CD4-positive, alpha-beta T cell treated with Interleukin-6 at 100 ng/mL for 8 hours (primary cell): Measurements from ENCODE around the gene GLE1.

Experiments
- DNase-seq: peaks from one replicate; pipeline ENCODE4 v3.0.0-alpha.2; 2020; ENCODE audit warnings: mixed read lengths, low spot score

Gene GLE1, protein sequence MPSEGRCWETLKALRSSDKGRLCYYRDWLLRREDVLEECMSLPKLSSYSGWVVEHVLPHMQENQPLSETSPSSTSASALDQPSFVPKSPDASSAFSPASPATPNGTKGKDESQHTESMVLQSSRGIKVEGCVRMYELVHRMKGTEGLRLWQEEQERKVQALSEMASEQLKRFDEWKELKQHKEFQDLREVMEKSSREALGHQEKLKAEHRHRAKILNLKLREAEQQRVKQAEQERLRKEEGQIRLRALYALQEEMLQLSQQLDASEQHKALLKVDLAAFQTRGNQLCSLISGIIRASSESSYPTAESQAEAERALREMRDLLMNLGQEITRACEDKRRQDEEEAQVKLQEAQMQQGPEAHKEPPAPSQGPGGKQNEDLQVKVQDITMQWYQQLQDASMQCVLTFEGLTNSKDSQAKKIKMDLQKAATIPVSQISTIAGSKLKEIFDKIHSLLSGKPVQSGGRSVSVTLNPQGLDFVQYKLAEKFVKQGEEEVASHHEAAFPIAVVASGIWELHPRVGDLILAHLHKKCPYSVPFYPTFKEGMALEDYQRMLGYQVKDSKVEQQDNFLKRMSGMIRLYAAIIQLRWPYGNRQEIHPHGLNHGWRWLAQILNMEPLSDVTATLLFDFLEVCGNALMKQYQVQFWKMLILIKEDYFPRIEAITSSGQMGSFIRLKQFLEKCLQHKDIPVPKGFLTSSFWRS

DNA sequence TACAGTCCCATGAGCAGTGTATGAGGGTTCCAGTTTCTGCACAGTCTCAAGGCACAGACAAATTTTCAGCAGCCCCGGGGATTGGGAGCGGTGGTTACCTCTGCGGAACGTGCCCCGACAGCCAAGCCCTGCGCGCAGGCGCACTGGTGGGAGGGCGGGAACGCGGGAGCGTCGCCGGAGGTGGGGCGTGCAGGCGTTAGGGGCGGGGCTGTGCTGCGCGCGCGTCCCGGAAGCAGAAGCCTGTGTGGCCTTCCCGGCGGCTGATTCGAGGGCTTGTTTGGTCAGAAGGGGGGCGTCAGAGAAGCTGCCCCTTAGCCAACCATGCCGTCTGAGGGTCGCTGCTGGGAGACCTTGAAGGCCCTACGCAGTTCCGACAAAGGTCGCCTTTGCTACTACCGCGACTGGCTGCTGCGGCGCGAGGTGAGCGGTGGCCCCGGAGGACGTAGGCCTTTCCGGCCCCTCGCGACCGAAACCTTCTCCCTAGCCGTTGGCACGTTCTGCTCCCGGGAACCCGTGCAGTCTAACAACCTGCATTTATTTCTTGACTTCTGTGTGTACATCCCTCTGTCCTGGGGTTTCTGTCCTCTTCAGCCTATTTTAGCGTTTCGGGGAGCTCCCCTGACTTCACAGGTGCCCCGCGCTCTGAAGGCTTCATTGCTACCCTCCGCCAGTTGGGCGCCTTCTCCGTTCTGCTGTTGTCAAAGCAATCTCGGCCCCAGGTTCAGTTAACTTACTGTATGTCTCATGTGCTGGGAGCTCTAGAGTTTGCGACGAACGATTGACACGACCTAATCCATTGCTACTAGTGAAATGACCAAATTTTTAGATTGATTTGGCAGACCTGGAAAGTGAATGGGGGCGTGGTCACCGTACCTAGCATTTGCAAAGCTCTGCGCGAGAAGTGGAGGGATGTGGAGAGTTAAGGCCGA lies at the start of gene GLE1:
Gene GLE1, plus strand, starts transcription at position 235 of the 929 bp plus-strand sequence. Its CDS starts 87 bp downstream, at position 322.
- peak; percentile 95 for DNase-seq

DNA sequence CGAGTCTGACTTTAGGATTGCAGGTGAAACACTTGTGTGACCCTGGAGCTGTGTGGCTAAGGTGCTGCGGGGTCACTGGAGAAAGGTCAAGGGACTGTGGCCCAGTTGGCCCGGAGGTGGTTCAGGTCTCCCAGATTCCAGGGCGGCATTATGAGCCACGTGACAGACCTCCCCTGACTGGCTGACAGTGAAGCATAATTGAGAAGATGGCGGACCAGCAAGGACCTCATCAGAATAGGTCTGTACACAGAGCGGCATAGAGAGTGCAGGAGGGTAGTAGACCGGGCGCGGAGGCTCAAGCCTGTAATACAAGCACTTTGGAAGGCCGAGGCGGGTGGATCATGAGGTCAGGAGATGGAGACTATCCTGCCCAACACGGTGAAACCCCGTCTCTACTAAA lies 49.5 kb upstream of the GLE1 start:
- no peak for DNase-seq

DNA sequence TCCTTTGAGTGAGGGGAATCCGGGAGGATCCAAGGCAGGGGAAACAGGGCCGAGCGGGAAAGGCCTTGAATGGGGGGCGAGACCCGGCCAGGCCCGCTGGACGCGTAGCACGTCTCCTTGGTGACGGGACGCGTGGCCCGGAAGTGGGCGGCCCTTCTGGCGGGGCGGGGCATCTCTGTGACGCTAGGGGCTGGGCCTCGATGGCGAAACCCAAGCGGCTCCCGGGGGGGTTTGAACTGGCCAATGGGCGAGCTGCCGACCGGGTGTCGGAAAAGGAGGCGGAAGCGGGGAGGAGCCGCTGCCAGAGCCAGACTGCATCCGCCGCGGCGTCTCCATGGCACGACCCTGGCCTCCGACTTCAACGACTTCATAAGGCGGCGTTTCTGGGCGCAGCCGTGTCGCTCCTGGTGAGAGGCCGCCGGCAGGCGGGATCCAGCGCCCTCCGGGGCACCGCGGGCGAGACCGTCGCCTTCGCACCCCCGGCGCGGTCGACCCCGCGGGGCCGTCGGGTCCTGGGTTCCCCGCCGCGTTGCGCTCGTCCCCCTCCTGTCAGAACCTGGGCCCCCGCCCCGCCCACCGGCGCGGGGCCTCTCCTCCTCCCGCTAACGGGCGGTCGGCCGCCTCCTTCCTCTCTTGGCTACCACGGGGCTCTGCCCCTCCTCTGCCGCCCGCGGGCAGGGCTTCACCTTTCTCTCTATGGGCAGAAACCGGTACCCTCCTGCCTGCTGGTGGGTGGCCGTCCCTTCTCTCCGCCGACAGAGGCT lies 48.5 kb upstream of the GLE1 start, which contains the start of gene ODF2:
Gene ODF2, plus strand, starts transcription at position 158 of the 764 bp plus-strand sequence. Its CDS starts 86 bp downstream, at position 244.
- DNase-seq = peak; percentile 97

DNA sequence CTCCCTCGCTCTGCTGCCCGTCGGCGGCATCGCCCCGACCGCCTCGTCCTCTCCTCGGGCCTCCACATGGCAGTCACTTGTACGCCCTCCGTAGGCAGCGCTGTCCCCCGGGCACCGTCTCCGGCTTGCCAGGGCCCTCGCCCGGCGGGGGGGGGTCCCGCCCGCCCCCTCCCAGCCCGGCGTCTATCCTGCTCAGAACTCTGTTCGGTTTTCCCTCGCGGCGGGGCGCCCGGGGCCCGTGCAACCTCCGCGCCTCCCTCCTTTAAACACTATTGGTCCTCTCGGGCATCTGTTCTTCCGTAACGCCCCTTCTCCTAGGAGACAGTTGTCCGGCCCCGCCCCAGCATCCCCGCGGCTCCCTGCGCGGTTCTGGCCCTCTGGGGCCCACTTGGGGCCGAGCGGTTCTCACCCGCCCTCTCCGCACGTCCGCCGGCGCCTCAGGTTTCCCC lies 47.9 kb upstream of the GLE1 start:
- peak; percentile 59 for DNase-seq

DNA sequence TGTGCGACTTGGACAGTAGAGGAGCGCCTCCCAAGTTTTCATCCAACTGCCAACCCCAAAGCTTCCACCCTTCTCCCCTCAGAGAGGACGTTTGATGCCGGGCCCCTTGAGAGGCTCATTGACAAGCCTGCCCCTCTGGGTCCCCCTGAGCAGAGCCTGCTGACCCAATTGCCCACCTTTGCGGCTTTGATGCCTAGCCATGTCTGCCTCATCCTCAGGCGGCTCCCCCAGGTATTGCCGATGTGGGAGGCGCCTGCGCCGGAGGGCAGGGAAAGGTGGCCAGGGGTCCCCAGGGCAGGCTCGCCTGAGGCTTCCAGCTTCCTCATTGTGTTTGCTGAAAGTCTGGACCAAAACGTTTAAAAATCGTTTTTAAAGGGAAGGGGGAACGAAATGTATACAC lies 47.3 kb upstream of the GLE1 start:
- DNase-seq = no peak

DNA sequence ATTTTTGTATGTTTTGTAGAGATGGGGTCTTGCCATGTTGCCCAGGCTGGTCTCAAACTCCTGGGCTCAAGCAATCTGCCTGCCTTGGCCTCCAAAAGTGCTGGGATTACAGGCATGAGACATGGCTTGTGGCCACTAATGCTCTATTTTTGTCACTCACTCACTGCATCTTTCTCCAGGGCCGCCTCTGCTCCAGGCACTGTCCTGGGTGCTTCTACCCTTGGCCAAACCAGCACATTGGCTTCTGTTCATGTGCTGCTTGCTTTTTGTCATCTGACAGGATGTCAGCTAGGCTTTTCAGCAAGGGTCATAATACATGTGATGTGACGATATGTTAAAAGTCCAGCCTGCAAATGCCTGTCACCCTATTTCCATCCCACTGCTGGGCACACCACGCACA lies 45.5 kb upstream of the GLE1 start:
- no peak for DNase-seq

DNA sequence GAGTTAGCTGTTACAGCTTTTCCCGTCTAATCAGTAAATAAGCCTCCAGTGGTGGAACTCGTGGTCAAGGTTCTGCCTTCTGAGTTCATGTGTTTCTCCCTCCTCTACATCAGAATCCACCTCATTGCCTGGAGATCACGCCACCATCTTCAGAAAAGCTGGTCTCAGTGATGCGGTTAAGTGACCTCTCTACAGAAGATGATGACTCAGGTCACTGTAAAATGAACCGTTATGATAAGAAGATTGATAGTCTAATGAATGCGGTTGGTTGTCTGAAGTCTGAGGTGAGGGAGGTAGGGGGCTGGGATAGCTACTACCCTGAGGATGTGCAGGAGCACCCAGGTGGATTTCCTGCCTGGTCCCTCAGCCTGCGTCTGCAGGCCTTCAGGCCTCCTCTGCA lies 35.4 kb upstream of the GLE1 start:
- DNase-seq = no peak

DNA sequence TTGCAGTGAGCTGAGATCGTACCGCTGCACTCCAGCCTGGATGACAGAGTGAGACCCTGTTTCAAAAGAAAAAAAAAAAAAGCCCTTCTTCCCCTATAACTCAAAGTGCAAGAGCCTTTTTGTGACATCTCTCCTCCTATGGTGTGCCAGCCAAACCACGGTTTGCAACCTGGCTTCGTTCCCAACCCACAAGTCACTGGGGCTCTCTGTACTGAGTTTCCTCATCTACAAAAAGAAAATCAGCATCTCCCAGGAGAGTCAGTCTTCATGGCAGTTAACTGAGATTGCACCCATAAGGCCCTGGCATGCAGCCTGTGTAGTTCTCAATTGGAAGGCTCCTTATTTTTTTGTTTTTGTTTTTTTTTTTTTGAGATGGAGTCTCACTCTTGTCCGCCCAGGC lies 34.0 kb upstream of the GLE1 start:
- DNase-seq = no peak

DNA sequence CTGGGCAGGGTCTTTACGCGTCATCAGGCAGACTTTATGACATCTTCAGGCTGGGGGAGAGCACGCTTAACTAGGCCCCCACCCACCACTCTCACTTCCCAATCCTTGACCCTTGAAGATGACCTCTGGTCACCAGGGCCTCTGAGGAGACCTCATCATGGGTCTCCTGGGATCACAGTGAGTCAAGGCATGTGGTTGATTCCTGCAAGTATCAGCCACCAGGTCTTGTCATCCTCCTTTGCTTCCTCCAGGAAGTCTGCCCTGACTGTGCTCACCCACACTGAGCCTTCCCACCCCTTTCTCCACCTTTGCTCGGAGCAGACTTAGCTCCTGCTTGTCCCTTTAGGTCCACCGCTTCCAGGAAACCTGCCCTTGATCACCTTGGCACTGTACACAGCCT lies 31.4 kb upstream of the GLE1 start:
- no peak for DNase-seq

DNA sequence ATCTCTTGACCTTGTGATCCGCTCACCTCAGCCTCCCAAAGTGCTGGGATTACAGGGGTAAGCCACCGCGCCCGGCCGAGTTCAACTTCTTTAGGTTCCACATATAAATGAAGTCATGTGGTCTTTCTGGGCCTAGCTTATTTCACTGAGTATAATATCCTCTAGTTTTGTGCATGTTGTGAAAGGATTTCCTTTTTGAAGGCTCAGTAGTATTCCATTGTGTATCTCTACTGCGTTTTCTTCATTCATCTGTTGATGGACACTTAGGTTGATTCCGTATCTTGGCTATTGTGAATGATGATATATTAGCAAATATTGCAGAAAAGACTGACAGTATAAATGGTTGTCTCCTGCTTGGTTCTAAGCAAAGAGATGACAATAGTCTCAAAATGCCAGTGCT lies 28.7 kb upstream of the GLE1 start:
- DNase-seq = no peak

DNA sequence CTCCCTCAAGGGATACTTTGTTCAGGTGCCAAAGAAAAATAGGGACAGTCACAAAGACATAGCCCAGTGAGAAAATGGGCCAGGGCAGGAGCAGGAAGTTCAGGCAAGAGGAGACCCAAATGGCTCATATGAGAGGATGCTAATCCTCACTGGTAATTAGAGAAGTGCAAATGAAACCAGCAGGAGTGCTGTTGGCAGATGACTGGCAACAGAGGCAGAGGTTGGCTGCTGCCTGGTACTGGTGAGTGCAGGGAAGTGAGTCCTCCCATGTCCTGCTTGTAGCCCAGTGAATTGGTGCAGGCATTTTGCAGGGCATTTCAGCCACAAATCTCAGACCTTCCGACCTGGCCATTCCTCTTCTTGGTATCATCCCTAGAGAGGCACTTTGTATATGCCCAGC lies 25.3 kb upstream of the GLE1 start:
- DNase-seq = no peak

DNA sequence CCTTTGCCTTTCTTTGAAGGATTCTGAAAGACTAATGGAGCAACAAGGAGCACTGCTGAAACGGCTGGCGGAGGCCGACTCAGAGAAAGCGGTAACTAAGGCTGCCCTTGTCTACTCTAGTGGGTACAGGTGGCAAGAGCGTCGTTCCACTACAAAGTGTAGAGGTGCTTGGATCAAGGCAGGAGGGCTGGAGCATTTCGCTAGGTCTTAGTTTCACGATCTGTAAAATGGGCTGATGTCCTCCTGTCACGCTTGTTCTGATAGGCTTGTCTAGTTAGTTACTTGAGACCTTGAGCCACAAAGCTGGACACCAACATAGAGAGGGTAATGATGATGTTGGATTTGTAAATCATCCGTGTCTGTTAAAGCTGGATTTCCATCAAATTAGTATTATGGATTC lies 23.0 kb upstream of the GLE1 start:
- DNase-seq = no peak

DNA sequence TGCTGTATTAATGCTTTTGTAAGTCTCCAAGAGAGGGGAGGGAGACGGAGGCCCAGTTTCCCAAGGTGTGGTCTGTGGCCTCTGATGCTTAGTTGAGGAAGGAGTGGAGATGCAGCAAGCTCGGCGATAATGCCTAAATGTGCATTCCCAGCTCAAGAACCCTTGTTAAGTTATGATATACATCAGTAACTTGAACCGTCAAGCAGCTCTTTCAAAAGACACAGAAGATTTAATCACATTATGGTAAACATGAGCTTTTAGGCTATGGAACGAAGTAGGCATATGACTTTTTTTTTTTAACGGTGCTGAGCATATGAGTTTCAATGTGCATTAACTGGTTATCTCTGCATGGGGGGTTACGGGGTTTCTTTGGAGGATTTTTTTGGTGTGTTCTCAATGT lies 22.3 kb upstream of the GLE1 start:
- DNase-seq = no peak

DNA sequence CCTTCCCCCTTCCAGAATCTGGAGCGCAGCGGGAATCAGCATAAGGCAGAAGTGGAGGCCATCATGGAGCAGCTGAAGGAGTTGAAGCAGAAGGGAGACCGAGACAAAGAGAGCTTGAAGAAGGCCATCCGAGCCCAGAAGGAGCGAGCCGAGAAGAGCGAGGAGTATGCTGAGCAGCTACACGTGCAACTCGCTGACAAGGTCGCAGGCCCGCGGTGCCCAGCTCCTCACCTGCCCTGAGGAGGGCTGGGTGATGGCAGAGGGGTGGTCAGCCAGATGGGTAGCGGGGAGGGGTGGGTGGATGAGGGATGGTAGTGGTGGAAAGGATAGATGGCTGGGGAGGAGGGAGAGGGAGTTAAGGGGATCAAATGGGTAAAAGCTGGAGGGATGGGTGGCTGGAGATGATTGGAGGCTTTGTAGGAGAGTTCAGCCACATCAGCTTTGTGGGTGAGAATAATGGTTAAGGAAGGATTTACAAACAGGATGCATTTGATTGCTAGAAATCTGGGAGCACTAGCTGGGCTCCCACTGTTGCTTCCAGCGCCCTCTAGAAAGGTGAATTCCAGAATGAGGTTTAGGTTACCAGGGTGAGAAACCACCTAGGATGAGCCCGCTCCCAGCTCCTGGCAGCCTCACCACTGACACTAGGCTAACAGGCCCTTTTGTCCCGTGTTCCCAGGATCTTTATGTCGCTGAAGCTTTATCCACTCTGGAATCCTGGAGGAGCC lies 19.7 kb upstream of the GLE1 start:
- no peak for DNase-seq

DNA sequence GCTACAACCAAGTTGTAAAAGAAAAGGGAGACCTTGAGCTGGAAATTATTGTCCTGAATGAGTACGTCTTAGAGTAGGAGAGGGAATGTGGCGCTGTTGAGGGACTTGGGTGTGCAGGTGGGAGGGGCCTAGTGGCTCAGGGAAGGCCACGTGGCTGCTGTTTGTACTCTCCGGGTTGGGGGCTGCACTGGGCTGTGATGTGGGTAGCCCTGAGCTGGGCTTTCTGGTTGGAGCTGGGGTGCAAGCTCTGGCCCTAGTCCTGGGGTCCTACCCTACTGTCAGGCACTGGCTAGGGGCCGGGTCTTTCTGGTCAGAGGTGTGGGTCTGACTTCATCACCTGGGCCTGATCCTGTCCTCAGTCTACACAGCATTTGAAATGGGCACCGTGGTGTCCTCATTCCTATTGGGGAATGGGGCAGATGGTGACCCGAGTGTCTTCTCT lies 19.1 kb upstream of the GLE1 start:
- DNase-seq = no peak

DNA sequence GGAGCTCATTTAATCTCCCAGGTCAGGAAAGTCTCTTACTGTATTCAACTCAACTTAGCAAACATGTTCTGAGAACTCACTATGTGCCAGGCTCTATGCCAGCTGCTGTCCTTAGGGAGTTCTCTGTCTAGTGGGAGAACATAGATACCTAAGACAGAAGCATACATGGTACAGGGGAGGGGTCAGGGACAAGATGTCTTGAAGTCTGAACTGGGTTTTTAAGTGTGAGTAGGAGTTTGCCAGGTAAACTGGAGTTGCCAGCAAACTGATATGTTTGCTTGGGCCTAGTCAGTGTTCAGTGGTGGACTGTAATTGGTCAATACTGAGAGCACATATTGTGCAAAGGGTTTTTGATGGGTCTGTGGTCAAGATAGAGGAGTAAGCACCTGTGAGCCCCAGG lies 18.3 kb upstream of the GLE1 start:
- DNase-seq = no peak

DNA sequence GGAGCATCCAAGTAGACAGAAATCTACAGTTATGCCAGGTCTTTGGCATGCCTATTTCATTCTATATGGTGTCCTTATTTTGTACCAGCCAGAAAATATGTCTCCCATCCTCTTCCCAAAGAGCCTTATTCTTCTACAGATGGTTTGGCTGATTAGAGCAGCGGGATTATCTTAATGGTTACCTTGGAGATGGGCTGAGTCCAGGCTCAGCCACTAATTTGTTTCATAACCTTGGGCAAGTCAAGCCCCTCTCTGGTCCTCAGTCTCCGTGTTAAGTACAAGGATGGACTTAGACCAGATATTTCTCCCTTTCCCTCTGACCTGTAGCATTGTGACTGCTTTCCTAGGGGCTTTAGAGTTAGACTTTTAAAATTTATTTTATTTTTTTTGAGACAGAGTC lies 11.1 kb upstream of the GLE1 start:
- DNase-seq = no peak

DNA sequence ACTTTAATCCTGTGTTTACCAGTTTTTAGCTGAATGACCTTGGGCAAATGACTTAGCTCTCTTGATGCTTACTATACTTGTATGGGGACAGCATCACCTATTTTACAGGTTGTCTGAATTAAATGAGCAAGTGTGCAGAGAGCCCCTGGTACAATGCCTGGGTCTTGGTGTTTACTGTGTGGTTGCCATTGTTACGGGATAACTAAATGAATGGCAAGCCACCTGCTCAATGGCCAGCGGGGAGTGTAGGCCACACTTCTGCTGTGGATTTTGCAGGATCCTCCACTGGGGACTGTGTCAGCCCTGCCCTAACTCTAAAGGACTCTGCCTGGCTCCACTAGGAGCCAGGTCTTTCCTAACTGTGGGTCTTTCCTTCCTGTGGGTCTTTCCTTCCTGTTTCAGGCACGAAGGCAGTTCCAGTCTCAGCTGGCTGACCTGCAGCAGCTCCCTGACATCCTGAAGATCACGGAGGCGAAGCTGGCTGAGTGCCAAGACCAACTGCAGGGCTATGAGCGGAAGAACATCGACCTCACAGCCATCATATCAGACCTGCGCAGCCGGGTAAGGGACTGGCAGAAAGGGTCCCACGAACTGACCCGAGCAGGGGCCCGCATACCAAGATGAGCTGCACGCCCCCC lies 10.3 kb upstream of the GLE1 start:
- DNase-seq = no peak

DNA sequence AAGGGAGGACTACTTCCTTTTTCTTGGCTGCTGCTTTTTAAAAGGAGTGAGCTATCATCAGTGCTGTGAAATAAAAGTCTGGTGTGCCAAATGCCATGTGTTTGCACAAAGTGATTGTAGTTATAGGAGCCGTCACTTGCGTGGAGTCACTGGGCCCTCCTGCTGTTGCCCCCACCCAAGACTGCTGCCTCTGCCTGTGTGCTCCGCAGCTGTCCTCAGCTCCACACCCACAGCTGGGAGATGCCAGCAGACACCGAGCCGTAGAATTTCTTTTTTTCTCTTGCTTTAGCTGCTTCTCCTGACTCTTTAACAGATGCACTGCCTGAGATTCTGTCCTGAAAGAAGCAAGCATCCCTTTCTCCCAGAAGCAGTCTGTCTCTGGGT lies 9.8 kb upstream of the GLE1 start:
- DNase-seq = no peak

DNA sequence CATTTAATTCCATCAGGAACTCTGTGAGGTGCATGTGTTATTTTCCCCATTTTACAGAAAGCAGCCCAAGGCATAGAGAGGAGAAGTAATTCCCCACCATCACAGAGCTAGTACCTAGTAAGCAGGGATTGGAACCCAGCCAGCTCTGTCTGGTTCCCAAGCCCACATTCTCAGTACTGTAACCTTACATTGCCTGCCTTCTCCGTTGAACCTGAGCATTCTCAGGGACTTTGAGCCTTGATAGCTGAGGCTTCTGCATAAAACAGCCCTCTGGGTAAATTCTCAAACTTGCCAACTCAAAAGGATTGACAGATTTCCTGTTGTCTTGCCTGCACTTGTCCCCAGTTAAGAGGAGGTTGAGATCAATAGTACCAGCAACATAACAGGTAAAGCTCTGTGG lies 9.2 kb upstream of the GLE1 start:
- no peak for DNase-seq
